IMR-90 (cell line): ENCODE data around the gene GFM2. TPM values are rescaled to one million over a fixed set of nuclear protein-coding genes. Genes with fewer than 3 reads are reported as not detected.
A peak's percentile ranks its signal among the peaks of the same experiment; 100 is the strongest.
"Not testable (repeated sequence)": the region's sequence is repeated elsewhere in the genome, so short reads cannot be mapped to it uniquely, and the experiment has no call there.

Experiments used
- ATAC-seq: fragments of 200-7000 bp; cut with Tn5 transposase; 2 replicates; pipeline ENCODE4 v1.9.1; 2020; ENCODE audit warnings: low read depth, mild to moderate bottlenecking, moderate library complexity
- BruUV-seq: library from RNA; stranded (reverse); fragments of 400-500 nt; replicated peaks from 2 replicates; lab custom pipeline; 2021; lab: Mats Ljungman, UMichigan
- CTCF ChIA-PET: fragments of 300-600 bp; formaldehyde crosslinking; extraction: SDS; loops from one replicate; lab custom pipeline; 2021; ENCODE audit warnings: antibody characterized with exemption; lab: Yijun Ruan, JAX
- POLR2A ChIA-PET: fragments of 300-600 bp; sonication (Branson Sonifier 250); formaldehyde crosslinking; loops from one replicate; lab custom pipeline; 2022; ENCODE audit warnings: antibody characterized with exemption; ENCODE audit not compliant: unreplicated experiment; lab: Charles Lee
- DNase-seq: peaks from one replicate; pipeline ENCODE4 v3.0.0; 2013
- H2AFZ ChIP-seq: replicated peaks from 2 replicates; pipeline ENCODE3; 2013; ENCODE audit warnings: low read length, mild to moderate bottlenecking; ENCODE audit not compliant: poor library complexity
- H2AK5ac ChIP-seq: 2 replicates; pipeline ENCODE4 v1.6.1; 2013; ENCODE audit warnings: low read depth, low read length, inconsistent platforms
- H2AK9ac ChIP-seq: replicated peaks from 2 replicates; pipeline ENCODE3; 2013; ENCODE audit warnings: mild to moderate bottlenecking, low read depth, low read length, moderate library complexity; ENCODE audit not compliant: poor library complexity
- H2BK120ac ChIP-seq: 2 replicates; pipeline ENCODE4 v1.6.1; 2013; ENCODE audit warnings: low read depth, low read length, inconsistent platforms
- H2BK15ac ChIP-seq: 3 replicates; pipeline ENCODE4 v1.6.1; 2013; ENCODE audit warnings: low read depth, low read length, inconsistent platforms
- H2BK20ac ChIP-seq: 2 replicates; pipeline ENCODE4 v1.6.1; 2013; ENCODE audit warnings: low read depth, mild to moderate bottlenecking, inconsistent platforms, low read length, moderate library complexity
- H2BK5ac ChIP-seq: 2 replicates; pipeline ENCODE4 v1.6.1; 2013; ENCODE audit warnings: mild to moderate bottlenecking, low read depth, low read length, inconsistent platforms; ENCODE audit not compliant: poor library complexity, severe bottlenecking
- H3K14ac ChIP-seq: replicated peaks from 2 replicates; pipeline ENCODE4 v1.6.1; 2013; ENCODE audit warnings: low read depth, low read length, inconsistent platforms
- H3K18ac ChIP-seq: 2 replicates; pipeline ENCODE4 v1.6.1; 2013; ENCODE audit warnings: low read depth, low read length, control low read depth
- H3K23ac ChIP-seq: 2 replicates; pipeline ENCODE4 v1.6.1; 2013; ENCODE audit warnings: low read depth, low read length, inconsistent platforms
- H3K27ac ChIP-seq: 2 replicates; pipeline ENCODE4 v1.5.1; 2013; ENCODE audit warnings: mild to moderate bottlenecking, control low read depth, low read length; ENCODE audit not compliant: insufficient read depth
- H3K27me3 ChIP-seq: 2 replicates; pipeline ENCODE4 v1.6.1; 2013; ENCODE audit warnings: low read length; ENCODE audit not compliant: control insufficient read depth, insufficient read depth
- H3K36me3 ChIP-seq: 2 replicates; pipeline ENCODE4 v1.6.1; 2013; ENCODE audit warnings: low read length, mixed read lengths; ENCODE audit not compliant: control insufficient read depth, insufficient read depth
- H3K4ac ChIP-seq: 2 replicates; pipeline ENCODE4 v1.6.1; 2013; ENCODE audit warnings: low read depth, low read length, inconsistent platforms
- H3K4me1 ChIP-seq: 2 replicates; pipeline ENCODE4 v1.6.1; 2013; ENCODE audit warnings: low read length, mixed read lengths; ENCODE audit not compliant: control insufficient read depth, insufficient read depth
- H3K4me2 ChIP-seq: 2 replicates; pipeline ENCODE4 v1.6.1; 2013; ENCODE audit warnings: low read depth, mild to moderate bottlenecking, control low read depth, low read length, moderate library complexity
- H3K4me3 ChIP-seq: 2 replicates; pipeline ENCODE4 v1.5.1; 2013; ENCODE audit warnings: low read depth, mild to moderate bottlenecking, control low read depth, low read length, moderate library complexity; ENCODE audit not compliant: insufficient read depth
- H3K56ac ChIP-seq: 2 replicates; pipeline ENCODE4 v1.6.1; 2013; ENCODE audit warnings: low read length, inconsistent platforms; ENCODE audit not compliant: insufficient read depth; ENCODE audit errors: extremely low read depth
- H3K79me1 ChIP-seq, 2 experiments: 2 replicates each; pipeline ENCODE4 v1.6.1; 2013; ENCODE audit warnings: low read length in 2 of 2, inconsistent platforms in 1 of 2, low read depth in 1 of 2
- H3K9ac ChIP-seq: 2 replicates; pipeline ENCODE4 v1.6.1; 2013; ENCODE audit warnings: low read depth, low read length, control low read depth
- H3K9me1 ChIP-seq: 2 replicates; pipeline ENCODE4 v1.6.1; 2013; ENCODE audit warnings: low read length, inconsistent platforms; ENCODE audit not compliant: insufficient read depth
- H3K9me3 ChIP-seq: 2 replicates; pipeline ENCODE4 v1.6.1; 2013; ENCODE audit warnings: low read length; ENCODE audit not compliant: control insufficient read depth, insufficient read depth
- H4K20me1 ChIP-seq: 2 replicates; pipeline ENCODE4 v1.6.1; 2013; ENCODE audit warnings: low read length, inconsistent platforms; ENCODE audit not compliant: insufficient read depth
- H4K5ac ChIP-seq: 2 replicates; pipeline ENCODE4 v1.6.1; 2013; ENCODE audit warnings: mild to moderate bottlenecking, low read depth, low read length, control low read depth
- H4K8ac ChIP-seq, 2 experiments: 2 replicates each; pipeline ENCODE4 v1.6.1; 2013; ENCODE audit warnings: low read depth in 2 of 2, low read length in 2 of 2, control low read depth in 1 of 2, inconsistent platforms in 1 of 2
- H4K91ac ChIP-seq: 2 replicates; pipeline ENCODE4 v1.6.1; 2013; ENCODE audit warnings: low read depth, low read length, inconsistent platforms; ENCODE audit not compliant: insufficient read depth
- ELK1 ChIP-seq: fragments of 150-350 bp; IDR thresholded peaks from 2 replicates; pipeline ENCODE4 v1.6.1; 2016; ENCODE audit warnings: low read depth, mild to moderate bottlenecking, low read length, moderate library complexity, borderline replicate concordance
- FOS ChIP-seq: fragments of 150-350 bp; IDR thresholded peaks from 2 replicates; pipeline ENCODE4 v1.6.1; 2016; ENCODE audit warnings: low read depth, low read length
- MAZ ChIP-seq: IDR thresholded peaks from 2 replicates; pipeline ENCODE4 v1.6.1; 2012; ENCODE audit warnings: low read depth, mild to moderate bottlenecking, low read length, improper control_type of control experiment, moderate library complexity, borderline replicate concordance
- WGBS, 2 experiments: methylation state at CpG; one replicate each; pipeline versions ENCODE4 v1.1.5 to v1.1.7; 2013; ENCODE audit warnings: missing lambda C conversion rate in 2 of 2; ENCODE audit not compliant: insufficient read length in 1 of 2; ENCODE audit errors: extremely low coverage in 2 of 2; 5-methylcytosine and 5-hydroxymethylcytosine counted together
- dilution Hi-C: fragments of 300-500 bp; cut with HindIII; formaldehyde crosslinking; loops from one replicate; pipeline ENCODE4 v1.14.3; 2018; ENCODE audit warnings: low sequenced_read_pairs; ENCODE audit not compliant: unreplicated experiment
- in situ Hi-C: fragments of 300-500 bp; cut with MboI; formaldehyde crosslinking; loops from 3 replicates; pipeline ENCODE4 v1.14.3; 2019; ENCODE audit warnings: low sequenced_read_pairs, inconsistent platforms, mixed read lengths
- intact Hi-C: fragments of 100-400 bp; cut with micrococcal nuclease; formaldehyde crosslinking; loops from 2 replicates; pipeline ENCODE4 v1.10.0; 2022
- polyA plus RNA-seq, 3 experiments: library from polyadenylated mRNA; depleted of rRNA; stranded (reverse); fragments of >200 nt; gene quantifications; 2 replicates each; pipeline ENCODE4 v1.2.3, GENCODE V29; 2012; ENCODE audit warnings: low replicate concordance in 1 of 3
- total RNA-seq: library from RNA; depleted of rRNA; stranded (reverse); fragments of >200 nt; gene quantifications from 2 replicates; pipeline ENCODE4 v1.2.3, GENCODE V29; 2012

GFM2 gene
- total and polyA plus RNA-seq, 2 of the 4 experiments (the other 2 are of a cell fraction): 23.3 to 45.7 TPM

DNA sequence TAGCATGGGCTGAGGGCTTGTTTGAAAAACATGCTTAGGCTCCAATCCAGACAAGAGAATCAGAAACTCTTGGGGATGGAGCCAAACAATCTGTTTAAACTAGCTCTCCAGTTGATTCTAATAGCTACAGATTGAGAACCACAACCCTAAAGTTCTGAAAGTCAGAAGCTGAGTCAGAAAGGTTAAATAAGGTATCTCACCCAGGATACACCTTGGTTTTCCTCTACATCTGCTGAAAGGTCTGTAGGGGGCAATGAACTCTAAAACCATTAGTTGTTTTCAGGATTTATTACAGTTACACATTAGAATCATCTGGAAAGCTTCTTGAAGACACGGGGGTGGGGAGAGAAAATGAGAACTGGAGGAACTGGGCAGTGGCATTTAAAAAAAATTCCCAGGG is 5.7 kb downstream of the GFM2 start:
- peaks cover 7% of the 10 kb centered on the region for H3K4me1 ChIP-seq
- H4K20me1 ChIP-seq: no peaks in the 10 kb centered on the region
- no peak overlapping the region for H3K27ac ChIP-seq
- ATAC-seq (no peak), DNase-seq (peak; percentile 3)
- peaks cover 5% of the 10 kb centered on the region for H3K36me3 ChIP-seq
- no peak overlapping the region for H3K9ac ChIP-seq
- H2BK120ac ChIP-seq: no peak overlapping the region
- no peaks in the 10 kb centered on the region for H3K9me1 ChIP-seq
- no TSS peak for BruUV-seq
- no peak overlapping the region for H3K56ac ChIP-seq
- POLR2A ChIA-PET: no interaction called here
- CTCF ChIA-PET: no interaction called here
- no peak overlapping the region for H3K4me2 ChIP-seq
- no peak overlapping the region for H2AK5ac ChIP-seq
- no peak for TF ChIP-seq MAZ
- TF ChIP-seq ELK1: no peak
- TF ChIP-seq FOS: no peak
- no peak overlapping the region for H3K4ac ChIP-seq
- H3K18ac ChIP-seq: no peak overlapping the region
- no peak overlapping the region for H2AK9ac ChIP-seq
- no peak overlapping the region for H4K8ac ChIP-seq
- H4K5ac ChIP-seq: peak overlapping the region; percentile 62; the same call in 1 of the 2 replicates
- H3K14ac ChIP-seq: no peak overlapping the region
- H3K27me3 ChIP-seq: no peaks in the 10 kb centered on the region
- H2AFZ ChIP-seq: no peak overlapping the region
- H3K4me3 ChIP-seq: no peak overlapping the region
- H4K91ac ChIP-seq: no peak overlapping the region
- H2BK20ac ChIP-seq: no peak overlapping the region
- H3K9me3 ChIP-seq: no peaks in the 10 kb centered on the region
- dilution Hi-C loops (no loop called here), in situ Hi-C loops (loop anchor here (25.0 kb wide), 1 partner anchor 601 kb away; no protein-coding TSS in a partner anchor), intact Hi-C loops (no loop called here)
- no peak overlapping the region for H3K23ac ChIP-seq
- H2BK15ac ChIP-seq: no peak overlapping the region
- peaks cover 8 to 29% of the 10 kb centered on the region in 2 experiments; a peak in 3 of 4 replicates for H3K79me1 ChIP-seq
- peak overlapping the region; percentile 10 for H2BK5ac ChIP-seq
- WGBS, 2 experiments: no CpG with 5 or more reads among the region's 1 CpG

GRCh38 chr5:74748742-74749141 is 18.2 kb downstream of the GFM2 start:
- H2AK9ac ChIP-seq, H3K18ac ChIP-seq, H4K91ac ChIP-seq, H3K9me1 ChIP-seq, dilution Hi-C loops, intact Hi-C loops, H2BK15ac ChIP-seq, H3K27me3 ChIP-seq, H3K9me3 ChIP-seq, H3K4ac ChIP-seq, H3K27ac ChIP-seq, H3K23ac ChIP-seq, H4K20me1 ChIP-seq, H3K4me2 ChIP-seq, H3K14ac ChIP-seq, H3K9ac ChIP-seq, H2BK120ac ChIP-seq, DNase-seq, H3K4me3 ChIP-seq, H4K8ac ChIP-seq, CTCF ChIA-PET, H3K79me1 ChIP-seq, in situ Hi-C loops, H4K5ac ChIP-seq, BruUV-seq, H3K56ac ChIP-seq, H3K4me1 ChIP-seq, H2AFZ ChIP-seq, H2AK5ac ChIP-seq, H2BK20ac ChIP-seq, POLR2A ChIA-PET, ATAC-seq, H2BK5ac ChIP-seq: not testable (repeated sequence)
- peaks cover 12% of the 10 kb centered on the region for H3K36me3 ChIP-seq
- WGBS, 2 experiments: no CpG with 5 or more reads among the region's 4 CpGs
